GM19328 (cell line): Measurements from ENCODE around the gene RALBP1.

Experiments
- ATAC-seq: cut with Tn5 transposase; IDR thresholded peaks from one replicate; pipeline ENCODE4 v1.9.1; 2021; ENCODE audit warnings: mild to moderate bottlenecking, moderate library complexity; ENCODE audit not compliant: unreplicated experiment

The RALBP1 gene

DNA sequence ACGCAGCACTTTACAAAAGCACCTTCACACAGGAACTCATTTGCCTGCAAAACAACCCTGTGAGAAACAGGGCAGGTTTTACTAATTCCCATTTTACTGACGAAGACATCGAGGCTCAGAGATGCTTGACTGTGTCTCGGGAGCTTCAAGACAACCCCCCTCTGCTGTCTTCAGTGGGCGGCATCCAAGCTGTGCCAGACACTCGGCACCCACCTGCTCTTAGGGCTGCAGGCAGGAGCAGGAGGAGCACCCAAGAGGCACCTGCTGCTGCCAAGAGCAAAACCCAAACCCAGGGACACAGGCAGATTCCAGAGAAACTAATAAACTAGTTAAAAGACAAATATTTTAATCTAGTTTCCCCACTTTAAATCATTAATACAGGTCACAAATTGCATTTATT lies 71.2 kb downstream of the RALBP1 start:
- ATAC-seq: no peak

DNA sequence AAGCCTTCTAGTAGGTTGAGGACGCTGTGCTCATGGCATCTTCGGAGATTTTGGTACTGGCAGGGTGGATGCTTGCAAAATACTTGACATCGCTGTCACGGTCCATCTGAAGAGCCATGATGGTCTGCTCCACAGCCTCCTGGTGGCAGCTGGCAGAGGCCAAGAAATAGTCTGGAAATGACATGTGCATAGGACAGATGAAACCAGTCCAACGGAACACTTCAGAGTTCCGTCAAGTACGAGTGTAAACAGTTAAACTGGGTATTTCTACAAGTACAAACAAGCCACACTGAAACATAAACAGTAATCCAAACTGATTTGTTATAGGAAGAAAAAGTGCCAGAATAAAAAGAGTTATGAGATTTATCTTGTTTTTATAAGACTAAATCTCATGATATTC lies 72.5 kb downstream of the RALBP1 start:
- ATAC-seq: no peak

DNA sequence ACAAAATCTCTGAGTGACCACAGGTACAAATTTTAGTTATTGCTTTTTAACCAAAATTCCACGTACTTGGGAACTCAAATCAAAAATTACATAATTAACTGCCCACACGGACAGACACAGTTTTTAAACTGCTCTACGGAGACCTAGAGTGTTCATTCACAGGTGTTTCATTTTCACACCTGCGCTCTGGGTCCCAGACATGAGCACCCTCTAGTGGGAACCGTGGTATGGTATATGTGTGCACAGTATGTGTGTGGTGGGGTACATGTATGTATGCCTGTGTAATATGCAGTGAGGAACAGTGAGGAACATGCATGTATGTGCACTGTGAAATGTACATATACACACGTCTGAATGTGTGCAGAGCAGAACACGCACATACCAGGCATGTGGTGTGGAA lies 74.1 kb downstream of the RALBP1 start:
- no peak for ATAC-seq

DNA sequence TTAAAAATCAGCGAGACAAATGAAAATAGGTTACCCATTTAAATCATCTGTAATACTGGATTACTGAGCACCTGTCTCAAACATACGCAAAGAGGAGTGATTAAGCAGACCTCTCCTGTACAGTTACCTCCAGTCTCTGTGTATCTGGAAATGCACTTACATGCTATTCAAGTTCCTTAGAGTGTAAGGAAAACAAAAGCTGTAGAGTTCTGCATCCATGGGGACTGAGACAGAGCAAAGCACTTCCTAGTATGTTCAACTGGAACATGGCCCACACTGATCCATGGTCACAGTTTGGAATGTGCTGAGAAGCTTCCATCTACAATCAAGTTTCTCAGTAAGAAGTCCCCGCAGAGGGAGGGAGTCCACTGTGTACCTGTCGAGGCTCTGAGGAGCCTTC lies 75.1 kb downstream of the RALBP1 start:
- ATAC-seq: no peak

DNA sequence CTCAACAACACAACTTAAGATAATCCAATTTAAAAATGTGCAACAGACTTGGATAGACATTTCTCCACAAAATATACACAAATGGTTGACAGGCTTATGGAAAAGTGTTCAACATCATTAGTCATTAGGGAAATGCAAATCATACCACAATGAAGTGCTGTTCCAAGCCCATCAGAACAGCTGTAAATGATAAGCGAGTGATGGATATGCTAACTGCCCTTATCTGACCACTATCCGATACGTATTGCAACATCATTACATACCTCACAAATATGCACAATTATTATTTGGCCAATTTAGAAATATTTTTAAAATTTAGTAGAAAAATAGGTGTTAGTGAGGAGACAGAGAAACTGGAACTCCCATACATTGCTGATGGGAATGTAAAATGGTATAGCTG lies 76.9 kb downstream of the RALBP1 start:
- no peak for ATAC-seq

DNA sequence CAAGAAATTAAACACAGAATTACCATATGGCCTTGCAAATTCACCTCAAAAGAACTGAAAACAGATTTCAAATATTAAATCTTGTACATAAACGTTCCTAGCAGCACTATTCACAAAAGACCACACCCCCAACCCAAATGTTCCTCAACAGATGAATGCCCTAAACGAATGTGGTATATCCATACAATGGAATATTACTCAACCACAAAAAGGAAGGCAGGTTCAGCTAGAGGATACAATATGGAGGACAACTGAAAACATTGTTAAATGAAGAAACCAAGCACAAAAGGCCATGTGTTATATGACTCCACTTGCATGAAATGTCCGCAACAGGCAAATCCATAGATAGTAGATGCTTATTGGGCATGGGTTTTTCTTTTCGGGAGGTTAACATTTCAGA lies 77.3 kb downstream of the RALBP1 start:
- no peak for ATAC-seq

DNA sequence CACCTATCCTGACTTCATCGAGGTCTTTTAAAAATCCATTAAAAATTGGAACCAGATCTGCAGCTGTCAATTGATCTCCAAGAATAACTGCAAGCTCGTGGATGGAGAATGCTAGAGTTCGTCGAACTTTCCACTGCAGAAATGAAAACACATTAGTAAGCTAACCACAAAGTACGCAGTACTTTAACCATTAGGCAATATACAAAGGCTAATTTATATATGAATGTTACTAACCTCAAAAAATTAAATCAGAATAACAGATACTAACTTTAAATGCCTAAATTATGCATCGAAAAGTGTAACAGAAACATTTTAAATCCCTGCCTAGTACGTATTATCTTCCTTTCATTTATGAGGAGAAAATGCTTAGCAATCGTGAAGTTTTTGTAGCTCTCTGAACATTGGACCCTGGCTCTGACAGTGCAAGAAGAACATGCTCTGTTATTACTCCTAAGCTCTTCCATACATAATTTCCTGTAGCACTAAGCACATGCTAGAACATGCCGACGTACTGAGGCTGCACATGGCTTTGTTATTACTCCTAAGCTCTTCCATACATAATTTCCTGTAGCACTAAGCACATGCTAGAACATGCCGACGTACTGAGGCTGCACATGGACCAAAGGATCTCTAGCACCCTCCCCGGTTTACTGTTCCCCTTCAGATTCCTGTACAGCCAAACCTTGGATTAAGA lies 82.1 kb downstream of the RALBP1 start:
- no peak for ATAC-seq

DNA sequence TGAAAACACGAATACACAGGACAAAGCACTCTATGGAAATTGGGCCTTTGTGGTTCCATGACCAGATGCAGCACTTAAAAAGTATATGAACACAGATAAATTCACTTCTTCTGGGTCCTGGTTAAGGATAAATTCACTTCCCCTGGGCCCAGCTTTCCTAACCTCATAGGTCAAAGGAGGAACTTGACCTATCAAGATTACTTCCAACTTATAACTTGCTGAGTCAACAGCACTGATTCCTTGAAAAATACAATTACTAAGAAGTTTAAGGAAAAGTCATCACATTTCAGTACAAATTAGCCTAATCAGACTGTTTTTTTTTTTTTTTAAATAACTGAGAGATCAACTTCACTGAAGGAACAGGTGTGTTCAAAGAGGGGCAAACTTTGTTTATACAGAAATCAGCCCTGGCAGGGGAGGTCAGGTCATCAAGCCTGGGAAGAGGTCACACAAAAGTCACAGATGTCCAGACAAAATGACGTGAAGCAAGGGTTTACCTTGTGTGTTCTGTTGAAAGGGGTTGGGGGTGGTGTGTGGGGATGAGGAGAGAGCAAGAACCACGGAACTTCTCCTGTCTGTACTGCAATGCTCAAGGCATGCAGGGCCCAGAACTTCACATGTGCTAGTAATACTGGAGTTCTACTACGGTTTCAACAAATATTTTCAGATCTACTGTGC lies 83.2 kb downstream of the RALBP1 start:
- ATAC-seq: no peak

DNA sequence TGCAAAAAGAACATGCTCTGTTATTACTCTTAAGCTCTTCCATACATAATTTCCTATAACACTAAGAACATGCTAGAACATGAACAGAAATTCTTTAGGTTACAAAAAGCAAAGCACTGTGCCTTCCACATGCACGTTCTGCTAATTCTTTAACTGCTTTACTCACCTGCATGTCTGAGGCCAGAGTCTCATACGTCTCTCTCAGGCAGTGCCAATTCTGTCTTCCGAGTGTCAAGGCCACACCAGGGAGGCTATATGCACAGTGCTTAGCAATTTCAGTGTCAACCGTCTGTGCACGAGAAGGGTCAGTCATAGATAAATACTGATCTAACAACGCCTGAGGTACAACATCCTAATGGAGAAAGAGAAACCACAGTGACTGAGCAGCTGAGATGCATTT lies 83.9 kb downstream of the RALBP1 start:
- no peak for ATAC-seq

DNA sequence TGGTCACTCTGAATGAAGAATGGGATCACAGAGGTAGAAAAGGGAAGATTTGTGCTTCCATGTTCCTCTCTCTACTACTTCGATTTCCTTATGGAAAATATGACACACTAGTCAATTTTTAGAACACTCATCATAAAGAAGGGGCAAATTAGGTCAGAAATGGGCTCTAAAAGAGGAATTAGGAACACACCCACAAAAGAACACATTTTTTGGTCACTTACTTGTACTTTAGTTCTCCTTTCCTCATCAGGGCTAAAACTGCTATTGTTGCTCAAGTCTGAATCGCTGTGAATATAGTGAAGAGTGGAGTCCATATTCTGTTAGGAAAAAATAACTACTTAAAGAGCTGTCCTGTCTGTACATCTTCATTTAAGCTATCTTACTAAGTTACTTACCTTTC lies 86.4 kb downstream of the RALBP1 start:
- ATAC-seq: no peak

DNA sequence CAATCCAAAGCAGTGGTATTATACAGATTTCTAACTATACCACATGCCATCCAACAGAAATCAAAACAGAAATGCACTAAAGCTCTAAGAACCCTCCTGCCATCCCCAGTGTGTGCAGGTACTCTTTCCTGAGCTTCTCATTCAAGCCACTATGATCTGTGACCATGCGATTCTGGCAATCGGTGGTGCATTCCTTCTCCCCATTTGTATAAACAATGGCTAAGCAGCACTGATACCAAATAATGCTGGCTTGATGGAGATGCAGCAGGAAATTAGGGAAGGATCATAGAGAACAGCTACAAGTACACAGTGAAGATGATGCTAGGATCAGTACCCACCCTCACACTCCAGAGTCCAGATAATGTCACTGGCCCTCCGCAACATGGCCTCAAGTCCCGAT lies 87.3 kb downstream of the RALBP1 start:
- no peak for ATAC-seq

DNA sequence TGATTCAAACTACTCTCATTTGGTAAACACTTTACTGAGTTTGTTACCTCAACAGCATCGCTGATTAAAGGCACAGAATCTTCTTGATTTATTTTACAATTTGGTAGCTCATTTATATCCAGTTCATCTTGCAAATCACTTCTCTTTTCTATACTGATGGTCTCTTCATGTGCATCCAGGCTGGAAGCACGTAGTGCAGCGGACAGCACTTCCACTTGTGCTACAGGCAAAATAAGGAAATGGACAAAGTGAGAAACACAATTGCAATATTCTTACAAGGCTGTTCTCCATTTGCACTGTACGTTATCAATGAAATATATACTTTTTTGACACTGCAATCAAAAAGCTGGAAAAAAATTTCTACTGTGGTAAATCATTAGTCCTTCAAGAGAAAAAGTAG lies 88.0 kb downstream of the RALBP1 start:
- no peak for ATAC-seq

DNA sequence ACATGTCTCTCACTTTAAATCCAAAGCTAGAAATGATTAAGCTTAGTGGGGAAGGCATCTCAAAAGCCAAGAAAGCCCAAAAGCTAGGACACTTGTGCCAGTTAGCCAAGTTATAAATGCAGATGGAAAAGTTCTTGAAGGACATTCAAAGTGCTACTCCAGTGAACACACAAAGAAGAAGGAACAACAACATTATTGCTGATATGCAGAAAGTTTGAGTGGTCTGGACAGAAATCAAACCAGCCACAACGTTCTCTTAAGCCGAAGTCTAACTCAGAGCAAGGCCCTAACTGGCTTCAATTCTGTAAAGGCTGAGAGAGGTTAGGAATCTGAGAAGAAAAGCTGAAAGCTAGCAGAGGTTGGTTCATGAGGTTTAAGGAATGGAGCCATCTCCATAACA lies 90.1 kb downstream of the RALBP1 start:
- no peak for ATAC-seq

DNA sequence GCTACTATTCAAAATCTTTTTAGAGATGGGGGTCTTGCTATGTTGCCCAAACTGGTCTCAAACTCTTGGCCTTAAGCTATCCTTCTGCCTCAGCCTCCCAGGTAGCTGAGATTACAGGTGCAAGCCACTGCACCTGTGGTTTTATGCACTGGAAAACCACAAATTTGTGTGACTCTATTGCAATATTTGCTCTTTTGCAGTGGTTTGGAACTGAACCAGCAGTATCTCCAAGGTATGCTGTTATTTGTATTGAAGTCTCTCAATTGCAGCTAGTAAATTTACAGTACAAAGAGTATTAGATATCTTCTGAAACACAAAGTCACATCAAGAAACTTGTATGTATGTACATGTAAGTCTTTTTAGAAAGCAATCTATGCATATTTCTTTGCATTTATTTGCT lies 92.9 kb downstream of the RALBP1 start:
- no peak for ATAC-seq

DNA sequence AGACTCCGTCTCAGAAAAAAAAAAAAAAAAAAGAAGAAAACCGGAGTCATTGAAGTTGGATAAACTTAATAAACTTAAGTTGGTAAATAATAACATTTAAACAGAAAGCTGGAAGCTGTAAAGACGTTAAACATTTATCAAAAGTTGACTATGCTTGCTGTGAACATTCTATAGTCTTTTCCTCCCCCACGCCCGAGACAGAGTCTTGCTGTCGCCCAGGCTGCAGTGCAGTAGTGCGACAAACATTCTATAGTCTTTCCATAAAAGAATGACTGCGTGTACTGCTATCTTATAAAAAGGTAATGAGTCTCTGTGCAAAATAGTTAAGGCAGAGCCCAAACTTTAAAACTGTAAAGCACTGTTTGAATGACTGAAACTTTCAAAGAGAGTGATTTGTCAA lies 93.9 kb downstream of the RALBP1 start:
- no peak for ATAC-seq

DNA sequence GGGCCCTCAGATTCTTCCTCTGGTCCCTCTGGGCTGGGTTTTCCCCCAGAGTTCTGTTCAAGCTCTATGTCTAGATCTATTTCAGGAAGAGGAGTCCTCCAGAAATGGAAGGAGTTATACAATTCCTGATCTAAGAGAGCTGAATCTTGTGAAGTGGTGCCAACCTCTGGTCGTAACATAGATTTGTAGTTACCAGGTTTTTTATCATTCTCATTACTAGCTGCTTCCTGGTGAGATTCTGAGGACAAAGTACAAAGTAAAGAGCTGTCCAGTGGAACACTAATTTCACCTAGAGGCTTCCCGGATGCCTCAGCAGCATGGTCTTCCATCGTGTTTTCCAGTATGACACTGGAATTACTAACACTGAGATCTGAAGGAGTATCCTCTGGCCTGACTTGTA lies 94.9 kb downstream of the RALBP1 start:
- no peak for ATAC-seq

DNA sequence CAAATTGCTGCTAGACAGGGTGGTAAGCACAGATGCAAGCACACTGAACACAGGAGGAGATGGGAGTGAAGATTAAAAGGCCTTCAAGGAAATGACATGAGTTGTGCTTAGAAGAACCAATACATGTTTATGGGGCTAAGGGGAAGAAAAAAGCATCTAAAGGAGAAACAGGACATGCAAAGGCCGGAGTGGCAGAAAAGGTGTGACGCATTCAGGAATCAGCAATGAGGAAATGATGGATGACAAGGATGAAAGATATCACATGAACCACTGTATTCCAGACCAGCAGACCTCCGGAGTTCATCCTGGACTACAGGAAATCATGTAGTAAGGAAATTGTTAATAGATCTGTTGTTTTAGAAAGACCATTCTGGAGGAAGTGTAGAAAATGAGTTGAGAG lies 96.2 kb downstream of the RALBP1 start:
- ATAC-seq: no peak

DNA sequence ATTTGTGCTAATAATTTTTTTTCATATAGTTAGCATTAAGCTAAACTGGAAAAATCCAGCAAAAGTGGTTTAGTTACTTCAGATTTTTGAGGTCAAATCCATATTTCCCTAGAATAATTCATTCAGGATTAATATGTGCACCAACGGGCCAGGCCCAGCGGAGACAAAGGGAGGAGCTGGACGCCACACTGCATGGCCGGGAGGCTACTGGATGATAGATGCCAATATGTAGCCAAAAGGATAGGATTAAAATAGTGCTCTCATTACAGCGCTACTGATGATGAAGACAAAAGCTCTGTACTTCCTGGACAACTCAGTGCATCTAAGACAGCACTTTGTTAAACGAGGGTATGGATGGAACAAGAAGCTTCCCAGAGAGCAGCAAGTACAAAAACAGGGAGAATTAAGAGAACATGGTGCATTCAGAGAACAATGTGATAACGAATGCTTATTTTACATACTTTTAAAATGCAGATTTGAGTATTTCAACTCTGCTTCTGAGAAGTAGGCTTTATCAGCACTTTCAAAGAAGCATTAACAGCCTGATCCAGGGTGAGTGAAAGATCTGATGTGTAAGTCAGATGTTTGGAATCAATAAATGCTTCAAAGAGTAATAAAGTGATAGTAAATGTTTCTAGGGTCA lies 99.3 kb downstream of the RALBP1 start:
- ATAC-seq: no peak

DNA sequence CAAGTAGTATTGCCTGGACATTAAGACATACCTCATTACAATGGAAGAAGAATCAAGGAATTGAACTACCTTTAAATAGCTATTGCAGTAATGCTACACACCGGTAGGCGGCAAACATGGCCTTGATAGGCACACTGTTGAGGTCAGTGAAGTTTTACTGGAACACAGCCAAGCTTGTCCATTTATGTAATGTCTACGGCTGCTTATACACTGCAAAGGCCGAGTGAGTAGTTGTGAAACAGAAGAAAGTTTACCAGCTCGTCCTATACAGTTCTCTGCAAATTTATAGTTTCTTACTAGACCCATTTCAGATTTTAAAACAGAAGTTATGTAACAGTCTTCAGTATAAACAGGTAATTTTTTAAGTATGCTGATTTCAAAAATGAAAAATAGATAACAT lies 100.2 kb downstream of the RALBP1 start:
- no peak for ATAC-seq

DNA sequence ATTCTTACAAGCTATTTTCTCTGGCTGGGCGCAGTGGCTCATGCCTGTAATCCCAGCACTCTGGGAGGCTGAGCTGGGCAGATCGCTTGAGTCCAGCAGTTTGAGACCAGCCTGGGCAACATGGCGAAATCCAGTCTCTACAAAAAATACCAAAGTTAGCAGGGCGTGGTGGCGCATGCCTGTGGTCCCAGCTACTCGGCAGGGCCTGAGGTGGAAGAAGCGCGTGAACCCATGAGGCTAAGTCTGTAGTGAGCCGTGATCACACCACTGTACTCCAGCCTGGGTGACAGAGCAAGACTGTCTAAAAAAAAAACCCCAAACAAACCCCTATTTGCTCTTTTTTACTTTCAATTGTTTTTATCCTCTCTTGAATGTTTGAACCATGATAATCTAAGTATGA lies 102.0 kb downstream of the RALBP1 start:
- no peak for ATAC-seq

DNA sequence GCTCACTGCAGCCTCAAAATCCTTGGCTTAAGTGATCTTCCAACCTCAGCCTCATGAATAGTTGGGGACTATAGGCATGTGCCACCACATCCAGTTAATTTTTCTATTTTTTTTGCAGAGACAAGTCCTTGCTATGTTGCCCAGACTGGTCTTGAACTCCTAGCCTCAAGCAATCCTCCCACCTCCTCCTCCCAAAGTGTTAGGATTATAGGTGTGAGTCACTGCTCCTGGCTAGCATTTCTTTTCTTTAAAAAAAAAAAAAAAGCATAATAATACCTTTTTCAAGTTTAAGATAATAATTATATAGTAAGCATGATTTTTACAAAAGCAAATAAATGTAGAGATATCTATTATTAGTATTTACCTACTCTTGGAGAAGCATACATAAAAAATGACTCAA lies 103.0 kb downstream of the RALBP1 start:
- no peak for ATAC-seq

DNA sequence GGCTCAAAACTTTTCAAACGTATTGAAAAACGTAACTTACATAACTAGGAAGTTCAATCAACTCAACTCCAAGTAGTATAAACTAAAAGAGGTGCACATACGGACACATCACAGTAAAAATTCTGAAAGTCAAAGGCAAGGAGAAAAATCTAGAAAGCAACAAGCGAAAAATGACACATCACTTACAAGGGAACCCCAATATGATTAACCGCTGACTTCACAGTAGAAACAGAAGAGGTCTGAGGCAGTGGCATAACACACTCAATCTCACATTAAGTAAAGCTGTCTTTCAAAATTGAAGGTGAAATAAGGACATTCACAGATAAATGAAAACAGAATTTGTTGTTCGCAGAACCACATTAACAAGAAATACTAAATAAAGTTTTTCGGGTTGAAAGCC lies 106.4 kb downstream of the RALBP1 start:
- no peak for ATAC-seq

DNA sequence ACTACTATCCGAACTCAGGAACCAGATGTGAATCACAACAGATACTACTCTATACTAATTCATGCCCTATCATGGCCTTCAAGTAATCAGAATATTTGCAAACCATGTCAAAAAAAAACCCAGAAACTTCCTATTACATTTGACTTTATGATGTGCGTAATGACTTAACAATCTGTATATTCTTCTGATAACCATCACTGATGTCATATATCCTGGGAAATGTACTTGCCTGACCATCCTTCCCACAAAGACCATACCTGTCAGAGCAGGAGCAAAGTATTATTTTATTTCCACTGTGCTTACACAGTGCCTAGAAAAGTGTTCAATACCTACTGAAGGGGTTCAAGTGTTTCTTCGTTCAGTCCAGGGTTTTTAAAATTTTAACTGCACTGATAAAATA lies 111.5 kb downstream of the RALBP1 start:
- no peak for ATAC-seq
